Smooth muscle cell (in vitro differentiated cells): ENCODE measurements around the gene COPZ1. TPM values are rescaled to one million over a fixed set of nuclear protein-coding genes. Genes with fewer than 3 reads are reported as not detected.
A peak's percentile ranks its signal among the peaks of the same experiment; 100 is the strongest.

Source experiments
- DNase-seq: peaks from one replicate; lab custom pipeline; 2025; ENCODE audit not compliant: unreplicated experiment; lab: John Stamatoyannopoulos, UW
- H2AFZ ChIP-seq: fragments of 200-600 bp; sonication (generic); 2 replicates; pipeline ENCODE4 v1.6.0; 2016; ENCODE audit warnings: antibody characterized with exemption, low read depth, mild to moderate bottlenecking
- H3F3A ChIP-seq: fragments of 200-600 bp; sonication (generic); 2 replicates; pipeline ENCODE4 v1.6.0; 2017; ENCODE audit warnings: antibody characterized with exemption, low read depth
- H3K27ac ChIP-seq: fragments of 200-600 bp; sonication (generic); 2 replicates; pipeline ENCODE4 v1.5.1; 2016; ENCODE audit warnings: low read depth, mild to moderate bottlenecking
- H3K27me3 ChIP-seq: fragments of 200-600 bp; sonication (generic); 2 replicates; pipeline ENCODE4 v1.6.1; 2016; ENCODE audit warnings: low read depth, mild to moderate bottlenecking
- H3K36me3 ChIP-seq: fragments of 200-600 bp; sonication (generic); 2 replicates; pipeline ENCODE4 v1.5.1; 2016; ENCODE audit warnings: low read depth
- H3K4me1 ChIP-seq: fragments of 200-600 bp; sonication (generic); 2 replicates; pipeline ENCODE4 v1.5.1; 2016; ENCODE audit warnings: low read depth
- H3K4me2 ChIP-seq: fragments of 200-600 bp; sonication (generic); 2 replicates; pipeline ENCODE4 v1.6.0; 2016; ENCODE audit warnings: mild to moderate bottlenecking
- H3K4me3 ChIP-seq: fragments of 200-600 bp; sonication (generic); 2 replicates; pipeline ENCODE4 v1.5.1; 2016; ENCODE audit warnings: mild to moderate bottlenecking
- H3K79me2 ChIP-seq: fragments of 200-600 bp; sonication (generic); 2 replicates; pipeline ENCODE4 v1.6.0; 2016; ENCODE audit warnings: low read depth, mild to moderate bottlenecking
- H3K9ac ChIP-seq: fragments of 200-600 bp; sonication (generic); 2 replicates; pipeline ENCODE4 v1.6.0; 2016; ENCODE audit warnings: low read depth
- H3K9me3 ChIP-seq: fragments of 200-600 bp; sonication (generic); replicated peaks from 2 replicates; pipeline ENCODE4 v1.5.1; 2016; ENCODE audit warnings: low read depth
- H4K20me1 ChIP-seq: fragments of 200-600 bp; sonication (generic); 2 replicates; pipeline ENCODE4 v1.6.0; 2016; ENCODE audit warnings: low read depth
- CTCF ChIP-seq: fragments of 200-600 bp; sonication (generic); IDR thresholded peaks from 2 replicates; pipeline ENCODE4 v1.5.1; 2017; ENCODE audit warnings: borderline replicate concordance, mild to moderate bottlenecking, antibody characterized with exemption; ENCODE audit not compliant: insufficient read depth, poor library complexity, severe bottlenecking
- WGBS: methylation state at CpG from one replicate; pipeline ENCODE4 v1.1.7; 2016; ENCODE audit warnings: low lambda C conversion rate; 5-methylcytosine and 5-hydroxymethylcytosine counted together
- polyA plus RNA-seq: library from polyadenylated mRNA; unstranded; fragments of >200 nt; fragmentation: Nextera tagmentation; extraction: Ambion mirVana; gene quantifications from 2 replicates; pipeline ENCODE4 v1.2.1, GENCODE V29; 2016
- total RNA-seq: library from RNA; depleted of rRNA; stranded (reverse); fragments of >200 nt; gene quantifications from 2 replicates; pipeline ENCODE4 v1.2.3, GENCODE V29; 2014

COPZ1 gene
- total and polyA plus RNA-seq, 2 experiments from 2014 or later = 147 to 214 TPM

GRCh38 chr12:54395545-54395944, 70.6 kb downstream of the COPZ1 start:
- H4K20me1 ChIP-seq = peaks cover 13% of the 10 kb centered on the region
- H3K27me3 ChIP-seq = no peaks in the 10 kb centered on the region
- H3K9ac ChIP-seq = no peak overlapping the region
- H3F3A ChIP-seq = peaks cover 12% of the 10 kb centered on the region
- no peak overlapping the region for H2AFZ ChIP-seq
- H3K36me3 ChIP-seq = peaks cover 11% of the 10 kb centered on the region
- TF ChIP-seq CTCF = no peak
- no peak overlapping the region for H3K4me3 ChIP-seq
- H3K4me2 ChIP-seq = no peak overlapping the region
- no peak for DNase-seq
- H3K79me2 ChIP-seq = no peaks in the 10 kb centered on the region
- H3K27ac ChIP-seq = no peak overlapping the region
- peaks cover 11% of the 10 kb centered on the region for H3K4me1 ChIP-seq
- no peaks in the 10 kb centered on the region for H3K9me3 ChIP-seq

GRCh38 chr12:54397157-54397556, 72.2 kb downstream of the COPZ1 start:
- no peak overlapping the region for H3K9ac ChIP-seq
- no peaks in the 10 kb centered on the region for H3K79me2 ChIP-seq
- H3K9me3 ChIP-seq = no peaks in the 10 kb centered on the region
- H3K4me2 ChIP-seq = no peak overlapping the region
- no peak overlapping the region for H2AFZ ChIP-seq
- peaks cover 27% of the 10 kb centered on the region for H3F3A ChIP-seq
- peaks cover 8% of the 10 kb centered on the region for H3K4me1 ChIP-seq
- no peak overlapping the region for H3K4me3 ChIP-seq
- no peaks in the 10 kb centered on the region for H3K27me3 ChIP-seq
- H3K27ac ChIP-seq = no peak overlapping the region
- peaks cover 11% of the 10 kb centered on the region for H3K36me3 ChIP-seq
- no peak for TF ChIP-seq CTCF
- no peak for DNase-seq
- peaks cover 13% of the 10 kb centered on the region for H4K20me1 ChIP-seq
- WGBS = 94% methylated on average over 1 of the region's 1 CpG

GRCh38 chr12:54398218-54398617, 73.3 kb downstream of the COPZ1 start:
- Histone ChIP-seq H3K27ac (no peak overlapping the region), H2AFZ (no peak overlapping the region), H3K4me3 (no peak overlapping the region), H3K9ac (no peak overlapping the region), H3K9me3 (no peaks in the 10 kb centered on the region), H4K20me1 (peaks cover 13% of the 10 kb centered on the region), H3K4me2 (no peak overlapping the region), H3K27me3 (no peaks in the 10 kb centered on the region), H3K79me2 (no peaks in the 10 kb centered on the region), H3F3A (peaks cover 37% of the 10 kb centered on the region), H3K4me1 (peaks cover 8% of the 10 kb centered on the region), H3K36me3 (peaks cover 11% of the 10 kb centered on the region)
- 100% methylated on average over 2 of the region's 2 CpGs for WGBS
- no peak for DNase-seq
- TF ChIP-seq CTCF = no peak

DNA sequence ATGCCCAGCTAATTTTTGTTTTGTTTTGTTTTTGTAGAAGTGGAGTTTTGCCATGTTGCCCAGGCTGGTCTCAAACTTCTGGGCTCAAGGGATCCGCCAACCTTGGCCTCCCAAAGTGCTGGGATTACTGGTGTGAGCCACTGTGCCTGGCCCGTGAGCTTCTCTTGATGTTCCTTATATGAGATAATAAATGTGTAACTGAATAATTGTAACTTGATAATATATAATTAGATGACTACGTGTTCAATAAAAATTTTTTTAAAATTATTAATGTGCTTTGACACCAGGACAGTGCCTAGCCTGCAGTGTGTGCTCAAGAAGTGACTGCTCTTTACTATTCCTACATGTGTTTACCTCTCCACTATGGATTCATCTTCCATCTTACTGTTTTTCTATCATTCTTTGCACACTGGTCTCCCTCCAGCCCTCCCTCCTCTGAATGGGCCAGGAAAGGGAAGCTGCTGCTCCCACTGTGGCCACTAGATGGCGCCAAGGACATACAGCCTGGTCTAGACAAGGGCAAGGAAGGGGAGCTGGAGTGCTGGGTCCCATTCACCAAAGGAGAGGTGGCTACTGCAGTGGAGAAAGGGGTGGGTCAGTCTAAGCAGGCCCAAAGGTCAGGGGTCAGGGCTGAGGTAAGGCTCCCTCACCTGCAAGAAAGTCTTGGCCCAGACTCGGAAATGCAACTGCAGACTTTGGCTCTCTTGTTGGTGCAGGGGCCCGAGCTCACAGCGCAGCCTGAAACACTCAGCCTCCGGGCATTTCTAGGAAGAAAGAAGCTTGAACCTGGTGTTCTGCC, 74.3 kb downstream of the COPZ1 start:
- no peak overlapping the region for H3K27ac ChIP-seq
- H3K9ac ChIP-seq = no peak overlapping the region
- no peaks in the 10 kb centered on the region for H3K9me3 ChIP-seq
- no peaks in the 10 kb centered on the region for H3K4me1 ChIP-seq
- peak; percentile 99 for TF ChIP-seq CTCF
- H3K27me3 ChIP-seq = no peaks in the 10 kb centered on the region
- no peaks in the 10 kb centered on the region for H3K79me2 ChIP-seq
- WGBS = 74% methylated on average over 8 of the region's 8 CpGs
- peaks cover 11% of the 10 kb centered on the region for H3K36me3 ChIP-seq
- peaks cover 38% of the 10 kb centered on the region for H3F3A ChIP-seq
- no peak overlapping the region for H2AFZ ChIP-seq
- peaks cover 15% of the 10 kb centered on the region for H4K20me1 ChIP-seq
- H3K4me2 ChIP-seq = no peak overlapping the region
- peak; percentile 76 for DNase-seq
- H3K4me3 ChIP-seq = no peak overlapping the region
